ENCODE data around the gene SKAP2. TPM values are rescaled to one million over a fixed set of nuclear protein-coding genes. Genes with fewer than 3 reads are reported as not detected.

Gene SKAP2
- total RNA-seq, 1 donor from 2014 or later, result 3.5 TPM

GRCh38 chr7:26714006-26714405 is 150.4 kb downstream of the SKAP2 start:
- no peak for DNase-seq (ENCODE audit: low read depth, low spot score)
- no peak for TF ChIP-seq CTCF (conservative IDR thresholded peaks at IDR 0.05)
- Mint-ChIP-seq H3K27ac (ENCODE audit: unreplicated experiment) (no peak overlapping the region), H3K4me1 (no peaks in the 10 kb centered on the region), H3K9me3 (no peaks in the 10 kb centered on the region), H3K36me3 (ENCODE audit: low read depth) (no peaks in the 10 kb centered on the region), H3K27me3 (ENCODE audit: low read depth) (no peaks in the 10 kb centered on the region), H3K4me3 (no peak overlapping the region)

DNA sequence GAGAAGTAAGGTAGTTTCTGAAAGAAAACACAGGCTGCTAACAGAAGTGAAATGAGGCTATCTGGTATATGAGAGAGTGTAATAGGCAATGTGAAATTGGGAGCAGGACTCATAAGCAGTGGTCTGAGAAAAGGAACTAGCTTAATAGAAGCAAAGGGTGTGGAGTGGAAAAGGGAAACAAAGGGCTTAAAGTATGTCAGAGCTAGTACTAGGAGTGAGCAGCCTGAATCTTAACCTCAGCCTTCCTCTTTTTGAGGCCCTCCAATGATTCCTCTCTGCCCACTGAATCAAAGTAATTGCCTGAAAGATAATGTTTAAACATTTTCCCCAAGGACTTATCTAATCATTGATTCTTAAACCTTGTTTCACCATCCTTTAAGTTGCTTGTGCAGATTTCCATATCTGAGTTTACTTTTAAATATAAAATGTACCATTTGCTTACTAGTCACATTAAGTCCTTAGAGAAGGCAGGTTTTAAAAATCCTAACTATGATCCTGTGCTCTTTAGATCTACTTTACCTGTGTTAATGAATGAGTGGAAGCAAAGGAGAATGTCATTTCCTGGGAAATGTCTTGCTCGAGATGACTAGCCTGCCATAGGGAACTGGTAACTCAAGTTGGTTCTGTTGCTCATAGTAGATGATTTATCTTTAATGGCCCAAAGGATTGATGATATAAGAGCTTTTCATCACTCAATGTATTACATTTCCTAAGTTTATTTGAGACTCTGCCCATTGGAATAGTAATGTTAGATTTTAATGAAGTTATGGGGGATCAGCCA is 155.0 kb downstream of the SKAP2 start:
- no peaks in the 10 kb centered on the region for H3K27me3 Mint-ChIP-seq (ENCODE audit: low read depth)
- no peak overlapping the region for H3K4me3 Mint-ChIP-seq
- H3K9me3 Mint-ChIP-seq, result no peaks in the 10 kb centered on the region
- H3K36me3 Mint-ChIP-seq (ENCODE audit: low read depth), result no peaks in the 10 kb centered on the region
- DNase-seq (ENCODE audit: low read depth, low spot score), result no peak
- H3K27ac Mint-ChIP-seq (ENCODE audit: unreplicated experiment), result no peak overlapping the region
- no peak for TF ChIP-seq CTCF (conservative IDR thresholded peaks at IDR 0.05)
- peaks cover 3% of the 10 kb centered on the region for H3K4me1 Mint-ChIP-seq

DNA sequence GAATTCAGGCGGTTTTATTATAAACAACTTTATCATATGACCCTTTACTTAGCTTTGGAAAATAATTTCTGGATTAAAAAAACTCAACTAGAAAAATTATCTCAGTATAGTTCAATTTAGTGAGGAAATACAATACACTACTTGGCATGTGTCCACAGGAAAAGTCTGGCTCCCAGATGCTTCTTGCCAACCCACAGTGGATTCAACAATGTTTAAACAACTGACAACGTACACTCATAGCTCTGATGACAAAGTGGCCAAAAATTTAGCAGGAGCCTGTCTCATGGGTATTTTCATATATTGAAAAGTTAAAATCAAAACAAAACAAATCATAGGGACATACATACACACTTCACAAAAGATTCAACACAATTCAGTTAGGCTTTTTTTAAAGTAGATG is 158.8 kb downstream of the SKAP2 start:
- TF ChIP-seq CTCF (conservative IDR thresholded peaks at IDR 0.05), result no peak
- no peaks in the 10 kb centered on the region for H3K27me3 Mint-ChIP-seq (ENCODE audit: low read depth)
- H3K4me1 Mint-ChIP-seq, result peaks cover 3% of the 10 kb centered on the region
- H3K4me3 Mint-ChIP-seq, result no peak overlapping the region
- H3K9me3 Mint-ChIP-seq, result no peaks in the 10 kb centered on the region
- H3K27ac Mint-ChIP-seq (ENCODE audit: unreplicated experiment), result no peak overlapping the region
- no peak for DNase-seq (ENCODE audit: low read depth, low spot score)
- no peaks in the 10 kb centered on the region for H3K36me3 Mint-ChIP-seq (ENCODE audit: low read depth)

DNA sequence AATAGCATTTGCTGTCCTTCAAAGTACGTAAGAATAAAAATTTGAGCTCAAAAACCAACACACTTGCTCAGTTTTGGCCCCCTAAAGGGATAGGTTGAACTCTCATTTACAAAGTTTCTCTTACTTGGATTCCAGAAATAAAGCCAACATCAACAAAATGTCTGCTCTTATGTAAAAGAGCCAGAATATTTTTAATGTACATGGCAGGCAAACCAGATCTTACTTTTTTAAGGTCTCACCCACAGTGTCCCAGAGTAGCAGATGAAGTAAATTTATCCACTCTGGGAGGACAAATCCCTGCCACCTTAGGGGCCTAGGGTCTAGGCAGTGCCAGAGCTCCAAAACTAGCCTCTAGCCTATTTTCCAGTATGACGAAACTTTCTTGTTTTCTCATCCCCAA is 159.6 kb downstream of the SKAP2 start:
- no peak for TF ChIP-seq CTCF (conservative IDR thresholded peaks at IDR 0.05)
- Mint-ChIP-seq H3K4me3 (no peak overlapping the region), H3K27me3 (ENCODE audit: low read depth) (no peaks in the 10 kb centered on the region), H3K27ac (ENCODE audit: unreplicated experiment) (no peak overlapping the region), H3K36me3 (ENCODE audit: low read depth) (no peaks in the 10 kb centered on the region), H3K4me1 (peaks cover 3% of the 10 kb centered on the region), H3K9me3 (no peaks in the 10 kb centered on the region)
- no peak for DNase-seq (ENCODE audit: low read depth, low spot score)

GRCh38 chr7:26704036-26704435 is 160.4 kb downstream of the SKAP2 start:
- no peak for DNase-seq (ENCODE audit: low read depth, low spot score)
- Mint-ChIP-seq H3K36me3 (ENCODE audit: low read depth) (no peaks in the 10 kb centered on the region), H3K4me3 (no peak overlapping the region), H3K4me1 (peaks cover 3% of the 10 kb centered on the region), H3K27ac (ENCODE audit: unreplicated experiment) (no peak overlapping the region), H3K27me3 (ENCODE audit: low read depth) (no peaks in the 10 kb centered on the region), H3K9me3 (no peaks in the 10 kb centered on the region)
- TF ChIP-seq CTCF (conservative IDR thresholded peaks at IDR 0.05), result no peak
